ENCODE results near the gene DUSP14.

DNA sequence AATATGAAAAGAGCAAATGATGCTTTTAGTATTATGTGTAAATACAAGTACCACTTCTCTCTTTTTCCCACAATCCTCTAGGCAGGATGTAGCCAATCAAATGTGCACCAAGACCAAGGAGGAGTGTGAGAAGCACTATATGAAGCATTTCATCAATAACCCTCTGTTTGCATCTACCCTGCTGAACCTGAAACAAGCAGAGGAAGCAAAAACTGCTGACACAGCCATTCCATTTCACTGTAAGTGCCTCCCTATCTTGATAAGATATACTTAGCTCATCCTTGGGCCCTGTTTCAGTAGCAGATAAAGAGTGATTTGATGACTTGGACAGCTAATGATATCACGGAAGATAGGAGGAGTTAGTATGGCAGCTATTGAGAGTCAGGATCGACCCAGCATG, 49.3 kb upstream of the DUSP14 start:
- no peak for TF ChIP-seq EZH2 (IDR thresholded peaks at IDR 0.05; ENCODE audit: insufficient read depth, poor library complexity, severe bottlenecking)
- no peak for TF ChIP-seq EZH2phosphoT487 (IDR thresholded peaks at IDR 0.05; ENCODE audit: insufficient read depth, low read depth)
